Epidermal melanocyte (primary cell): Measurements from ENCODE around the gene GALNT9.
"Not testable (repeated sequence)": the region's sequence is repeated elsewhere in the genome, so short reads cannot be mapped to it uniquely, and the experiment has no call there.

Source experiments
- DNase-seq: peaks from one replicate; pipeline ENCODE4 v3.0.0; 2011; ENCODE audit warnings: low spot score; ENCODE audit not compliant: insufficient read length

GALNT9 gene

GRCh38 chr12:132202929-132203721, 126.3 kb downstream of the GALNT9 start:
- no peak for DNase-seq

GRCh38 chr12:132201391-132202120, 127.8 kb downstream of the GALNT9 start:
- no peak for DNase-seq

- DNase-seq = no peak
Measured at GRCh38 chr12:132200800-132201199, 128.6 kb downstream of the GALNT9 start.

GRCh38 chr12:132199526-132200319, 129.7 kb downstream of the GALNT9 start:
- DNase-seq = no peak

GRCh38 chr12:132199101-132199500, 130.3 kb downstream of the GALNT9 start:
- DNase-seq = no peak

GRCh38 chr12:132197581-132198354, 131.6 kb downstream of the GALNT9 start:
- no peak for DNase-seq

GRCh38 chr12:132196873-132197390, 132.5 kb downstream of the GALNT9 start:
- DNase-seq = no peak

GRCh38 chr12:132196038-132196872, 133.1 kb downstream of the GALNT9 start:
- DNase-seq = no peak

GRCh38 chr12:132195242-132195641, 134.1 kb downstream of the GALNT9 start:
- DNase-seq = not testable (repeated sequence)

GRCh38 chr12:132194556-132194955, 134.8 kb downstream of the GALNT9 start:
- DNase-seq = no peak

- no peak for DNase-seq
Measured at GRCh38 chr12:132194056-132194455, 135.3 kb downstream of the GALNT9 start.

GRCh38 chr12:132191715-132192553, 137.5 kb downstream of the GALNT9 start:
- DNase-seq = no peak

GRCh38 chr12:132190834-132191500, 138.4 kb downstream of the GALNT9 start:
- DNase-seq = no peak

GRCh38 chr12:132190012-132190755, 139.2 kb downstream of the GALNT9 start:
- DNase-seq = no peak

GRCh38 chr12:132189378-132190011, 139.9 kb downstream of the GALNT9 start:
- peak; percentile 97 for DNase-seq

- no peak for DNase-seq
Measured at GRCh38 chr12:132188916-132189325, 140.5 kb downstream of the GALNT9 start.

- no peak for DNase-seq
Measured at GRCh38 chr12:132188451-132188901, 140.9 kb downstream of the GALNT9 start.
